Testis (tissue), 3 donors: ENCODE measurements around the gene SDC3. TPM values are rescaled to one million over a fixed set of nuclear protein-coding genes. Genes with fewer than 3 reads are reported as not detected.

Source experiments
- DNase-seq: peaks from one replicate; pipeline ENCODE4 v3.0.0-alpha.2; 2019
- H3K27ac ChIP-seq, 2 donors: fragments of 200-600 bp; sonication (generic); one replicate each; pipeline ENCODE4 v1.5.1; 2019
- H3K27me3 ChIP-seq: fragments of 200-600 bp; sonication (generic); one replicate; pipeline ENCODE4 v1.5.1; 2019
- H3K36me3 ChIP-seq: fragments of 200-600 bp; sonication (generic); one replicate; pipeline ENCODE4 v1.5.1; 2017; ENCODE audit warnings: low read depth; ENCODE audit errors: missing control alignments
- H3K4me1 ChIP-seq: fragments of 200-600 bp; sonication (generic); one replicate; pipeline ENCODE4 v1.5.1; 2019
- H3K4me3 ChIP-seq, 2 donors: fragments of 200-600 bp; sonication (generic); one replicate each; pipeline ENCODE4 v1.5.1; 2017 to 2019
- H3K9me3 ChIP-seq: fragments of 200-600 bp; sonication (generic); one replicate; pipeline ENCODE4 v1.5.1; 2017
- CTCF ChIP-seq, 3 experiments: fragments of 450-650 bp in 2 of 3; fragments of 200-600 bp in 1 of 3; sonication (generic) in 1 of 3; IDR thresholded peaks; one replicate each; pipeline ENCODE4 v1.5.1; 2016 to 2019; ENCODE audit warnings: antibody characterized with exemption in 3 of 3, mild to moderate bottlenecking in 2 of 3, moderate library complexity in 1 of 3
- POLR2A ChIP-seq: fragments of 450-650 bp; IDR thresholded peaks from one replicate; pipeline ENCODE4 v1.6.1; 2017; ENCODE audit warnings: antibody characterized with exemption, mild to moderate bottlenecking, moderate library complexity
- WGBS, 2 donors: methylation state at CpG; one replicate each; pipeline ENCODE4 v1.1.5; 2018; 5-methylcytosine and 5-hydroxymethylcytosine counted together
- intact Hi-C: fragments of 100-400 bp; cut with DNase I; formaldehyde crosslinking; loops from one replicate; pipeline ENCODE4 v1.15.1; 2023; ENCODE audit warnings: low total_unique reads
- polyA plus RNA-seq: library from polyadenylated mRNA; stranded (reverse); fragments of 350-450 nt; fragmentation: Illumina TruSeq; extraction: RNeasy Lipid Tissue Mini Kit (QIAGEN cat#74804); gene quantifications from one replicate; pipeline ENCODE4 v1.2.3, GENCODE V29; 2014; ENCODE audit warnings: low read depth, low replicate concordance; ENCODE audit not compliant: insufficient read depth
- total RNA-seq, 2 donors: library from RNA; depleted of rRNA; stranded (reverse); fragments of >200 nt; gene quantifications; one replicate each; pipeline ENCODE4 v1.2.3, GENCODE V29; 2016

SDC3 gene
- total and polyA plus RNA-seq, 3 donors from 2014 or later, result 3.9 to 21.2 (median 6.9) TPM

GRCh38 chr1:30914587-30914922, 6.0 kb upstream of the SDC3 start:
- TF ChIP-seq CTCF (IDR thresholded peaks at IDR 0.05) (no peak), POLR2A (no peak)
- H3K27me3 ChIP-seq, result no peaks in the 10 kb centered on the region
- DNase-seq, result no peak
- no peaks in the 10 kb centered on the region for H3K36me3 ChIP-seq
- intact Hi-C loops, result loop anchor here (5.0 to 10.0 kb wide), 3 partner anchors 112 to 190 kb away; partner anchors contain the start of gene MATN1
- peaks cover under 1% of the 10 kb centered on the region for H3K4me1 ChIP-seq
- no peaks in the 10 kb centered on the region for H3K9me3 ChIP-seq
- H3K27ac ChIP-seq, result no peak overlapping the region
- H3K4me3 ChIP-seq, result no peak overlapping the region
- 85 to 100% methylated on average over 1 to 3 of the region's 3 CpGs for WGBS, 2 donors

- Histone ChIP-seq H3K4me3 (no peak overlapping the region), H3K36me3 (no peaks in the 10 kb centered on the region), H3K27ac (no peak overlapping the region), H3K27me3 (no peaks in the 10 kb centered on the region), H3K4me1 (peaks cover 8% of the 10 kb centered on the region), H3K9me3 (no peaks in the 10 kb centered on the region)
- 85 to 96% methylated on average over 4 to 9 of the region's 10 CpGs for WGBS, 2 donors
- DNase-seq, result peak; percentile 43
- intact Hi-C loops, result loop anchor here (5.0 to 10.0 kb wide), 3 partner anchors 111 to 188 kb away; partner anchors contain the start of gene MATN1
- no peak for TF ChIP-seq POLR2A
- no peak for TF ChIP-seq CTCF (IDR thresholded peaks at IDR 0.05)
Measured at GRCh38 chr1:30912913-30913652, 4.5 kb upstream of the SDC3 start.

DNA sequence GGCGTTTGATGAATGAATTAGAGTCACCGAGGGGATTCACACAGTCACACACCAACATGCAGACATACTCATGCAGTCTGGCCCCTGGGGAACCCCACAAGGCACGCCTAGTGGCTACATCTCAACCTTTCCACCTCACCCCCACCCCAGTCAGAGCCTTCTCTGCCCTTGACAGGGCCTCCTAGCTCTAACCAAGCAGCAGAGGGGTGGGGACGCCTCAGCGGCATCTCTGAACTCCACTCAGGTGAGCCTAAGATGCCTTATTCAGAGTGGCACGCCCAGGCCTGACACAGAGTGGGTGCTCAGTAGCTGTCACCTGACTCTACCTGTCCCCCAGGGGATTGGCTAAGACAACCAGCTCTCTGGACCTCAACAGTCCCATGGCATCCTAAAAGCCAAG, 3.7 kb upstream of the SDC3 start:
- intact Hi-C loops, result loop anchor here (5.0 to 10.0 kb wide), 3 partner anchors 110 to 187 kb away; partner anchors contain the start of gene MATN1
- no peak for DNase-seq
- Histone ChIP-seq H3K27me3 (no peaks in the 10 kb centered on the region), H3K27ac (no peak overlapping the region), H3K36me3 (no peaks in the 10 kb centered on the region), H3K4me1 (peaks cover 8% of the 10 kb centered on the region), H3K4me3 (no peak overlapping the region), H3K9me3 (no peaks in the 10 kb centered on the region)
- WGBS, 2 donors, result 92% methylated on average over 3 to 6 of the region's 6 CpGs
- TF ChIP-seq POLR2A, result no peak
- TF ChIP-seq CTCF (IDR thresholded peaks at IDR 0.05), result no peak

GRCh38 chr1:30911059-30911954, 2.7 kb upstream of the SDC3 start:
- DNase-seq, result peak; percentile 92
- no peak for TF ChIP-seq POLR2A
- peak; percentile 69 to 81 (median 74) for TF ChIP-seq CTCF (IDR thresholded peaks at IDR 0.05)
- H3K36me3 ChIP-seq, result no peaks in the 10 kb centered on the region
- no peaks in the 10 kb centered on the region for H3K9me3 ChIP-seq
- no peaks in the 10 kb centered on the region for H3K27me3 ChIP-seq
- peaks cover 8% of the 10 kb centered on the region for H3K4me1 ChIP-seq
- no peak overlapping the region for H3K4me3 ChIP-seq
- intact Hi-C loops, result loop anchor here (5.0 to 10.0 kb wide), 3 partner anchors 109 to 187 kb away; partner anchors contain the start of gene MATN1
- H3K27ac ChIP-seq, result no peak overlapping the region
- WGBS, 2 donors, result 54 to 63% methylated on average over 8 to 9 of the region's 9 CpGs
